Left lung (tissue), 10 donors: ENCODE data around the gene PTGDR2. TPM values are rescaled to one million over a fixed set of nuclear protein-coding genes. Genes with fewer than 3 reads are reported as not detected.

Source experiments
- ATAC-seq: fragments of 200-7000 bp; cut with Tn5 transposase; one replicate; pipeline ENCODE4 v1.9.1; 2020; ENCODE audit warnings: moderate library complexity
- DNase-seq, 4 donors: peaks; one replicate each; pipeline ENCODE4 v3.0.0-alpha.2; 2013 to 2020
- H3K27ac ChIP-seq, 2 donors: fragments of 200-600 bp; sonication (generic) in 1 of 2; one replicate each; pipeline versions ENCODE4 v1.5.0 to v1.8.0; 2020 to 2021
- H3K27me3 ChIP-seq, 2 donors: fragments of 200-600 bp; sonication (generic) in 1 of 2; one replicate each; pipeline versions ENCODE4 v1.5.0 to v1.8.0; 2020 to 2021
- H3K36me3 ChIP-seq, 2 donors: fragments of 200-600 bp; sonication (generic) in 1 of 2; one replicate each; pipeline versions ENCODE4 v1.5.0 to v1.8.0; 2020 to 2021
- H3K4me1 ChIP-seq, 2 donors: fragments of 200-600 bp; one replicate each; pipeline ENCODE4 v1.8.0; 2021
- H3K4me3 ChIP-seq, 2 donors: fragments of 200-600 bp; sonication (generic) in 1 of 2; one replicate each; pipeline versions ENCODE4 v1.5.0 to v1.8.0; 2020 to 2021; ENCODE audit warnings: mild to moderate bottlenecking in 1 of 2
- H3K9me3 ChIP-seq, 2 donors: fragments of 200-600 bp; sonication (generic) in 1 of 2; one replicate each; pipeline versions ENCODE4 v1.5.0 to v1.8.0; 2020 to 2021
- CTCF ChIP-seq, 2 donors: fragments of 200-600 bp; sonication (generic) in 1 of 2; IDR thresholded peaks; one replicate each; pipeline versions ENCODE4 v1.5.0 to v1.8.0; 2021; ENCODE audit warnings: antibody characterized with exemption in 2 of 2
- intact Hi-C, 2 donors: fragments of 100-400 bp; cut with DNase I; formaldehyde crosslinking; loops; one replicate each; pipeline versions ENCODE4 v1.11.2 to v1.14.2; 2022
- polyA plus RNA-seq, 6 donors: library from polyadenylated mRNA; unstranded; fragments of 120-200 nt; gene quantifications; one replicate each; pipeline ENCODE4 v1.2.1, GENCODE V29; 2013; ENCODE audit not compliant: insufficient read length in 6 of 6
- total RNA-seq, 2 donors: library from RNA; stranded (reverse); fragmentation: NEBNext Ultra II Directional; extraction: Animal tissue kit (Norgen Biotek cat#: 25700); gene quantifications; one replicate each; pipeline ENCODE4 v1.2.1, GENCODE V29; 2021
- donor health status: DM: no; HTN: yes; CAD: no.
- donor health status: DM: no; HTN: no; CAD: no.

PTGDR2 gene
- total and polyA plus RNA-seq, 8 donors = 0.17 to 0.41 (median 0.21) TPM; not detected in 1

DNA sequence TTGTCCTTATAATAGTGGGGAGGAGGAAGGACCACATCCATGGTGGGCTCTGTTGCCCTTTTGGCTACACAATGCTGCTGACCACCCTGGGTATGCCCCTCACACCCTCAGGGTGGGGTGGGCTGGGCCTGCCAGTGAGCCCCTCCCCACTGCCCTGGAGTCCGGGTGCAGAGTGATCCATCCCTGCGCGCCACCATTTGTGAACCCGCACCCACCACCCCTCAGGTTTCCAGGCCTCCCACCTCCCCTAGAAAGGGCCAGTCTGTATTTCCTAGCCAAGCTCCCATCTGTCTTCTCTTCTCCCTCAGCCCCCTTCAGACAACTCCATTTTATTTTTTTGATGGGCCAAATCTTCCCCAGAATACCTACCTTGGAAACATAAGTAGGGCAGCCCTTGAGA lies 45.6 kb downstream of the PTGDR2 start:
- Histone ChIP-seq H3K27me3 (peaks cover 4 to 39% of the 10 kb centered on the region in 2 donors), H3K4me1 (no peaks in the 10 kb centered on the region), H3K9me3 (no peaks in the 10 kb centered on the region), H3K36me3 (no peaks in the 10 kb centered on the region), H3K27ac (no peak overlapping the region), H3K4me3 (no peak overlapping the region)
- no peak for TF ChIP-seq CTCF (IDR thresholded peaks at IDR 0.05)
- DNase-seq (no peak), ATAC-seq (no peak)
- intact Hi-C loops = no loop called here

DNA sequence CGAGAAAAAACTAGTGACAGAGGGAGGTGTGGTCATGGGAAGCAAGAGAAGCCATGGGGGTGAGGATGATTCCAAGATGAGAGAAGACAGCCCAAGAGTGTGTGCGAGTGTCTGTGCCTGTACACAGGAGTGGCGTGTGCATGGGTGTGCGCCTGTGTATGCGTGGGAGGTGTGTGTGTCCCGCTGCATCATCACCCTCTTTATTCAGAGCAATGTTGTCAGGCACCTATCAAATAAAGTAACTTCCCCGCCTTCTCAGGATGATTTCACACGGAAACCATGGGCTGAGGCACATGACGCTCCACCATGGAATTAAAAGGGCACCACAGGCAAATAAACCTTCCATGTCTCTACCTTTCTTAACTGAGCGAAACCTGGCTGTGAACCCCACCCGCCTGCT lies 46.1 kb downstream of the PTGDR2 start:
- H3K36me3 ChIP-seq = no peaks in the 10 kb centered on the region
- ATAC-seq = no peak
- no peak for DNase-seq
- no peak overlapping the region for H3K4me3 ChIP-seq
- H3K27me3 ChIP-seq = peaks cover 4 to 39% of the 10 kb centered on the region in 2 donors
- H3K4me1 ChIP-seq = no peaks in the 10 kb centered on the region
- intact Hi-C loops = no loop called here
- H3K9me3 ChIP-seq = no peaks in the 10 kb centered on the region
- TF ChIP-seq CTCF (IDR thresholded peaks at IDR 0.05) = no peak
- H3K27ac ChIP-seq = no peak overlapping the region

- no peaks in the 10 kb centered on the region for H3K36me3 ChIP-seq
- H3K9me3 ChIP-seq = no peaks in the 10 kb centered on the region
- no peak for TF ChIP-seq CTCF (IDR thresholded peaks at IDR 0.05)
- H3K27me3 ChIP-seq = peaks cover 4 to 39% of the 10 kb centered on the region in 2 donors
- ATAC-seq (no peak), DNase-seq (no peak)
- intact Hi-C loops = no loop called here
- no peak overlapping the region for H3K27ac ChIP-seq
- no peak overlapping the region for H3K4me3 ChIP-seq
- H3K4me1 ChIP-seq = no peaks in the 10 kb centered on the region
These were observed 46.5 kb downstream of the PTGDR2 start for GRCh38 chr11:60809249-60809648.

GRCh38 chr11:60803273-60803936 lies 52.3 kb downstream of the PTGDR2 start:
- H3K27ac ChIP-seq = no peak overlapping the region
- ATAC-seq = no peak
- DNase-seq = no peak
- H3K4me3 ChIP-seq = no peak overlapping the region
- TF ChIP-seq CTCF (IDR thresholded peaks at IDR 0.05) = no peak
- intact Hi-C loops = no loop called here
- peaks cover 0 to 22% of the 10 kb centered on the region in 2 donors for H3K27me3 ChIP-seq
- H3K36me3 ChIP-seq = no peaks in the 10 kb centered on the region
- no peaks in the 10 kb centered on the region for H3K4me1 ChIP-seq
- no peaks in the 10 kb centered on the region for H3K9me3 ChIP-seq

GRCh38 chr11:60801194-60801593 lies 54.6 kb downstream of the PTGDR2 start:
- TF ChIP-seq CTCF (IDR thresholded peaks at IDR 0.05) = no peak
- ATAC-seq (no peak), DNase-seq (no peak)
- H3K27ac ChIP-seq = no peak overlapping the region
- no peak overlapping the region for H3K4me3 ChIP-seq
- no peaks in the 10 kb centered on the region for H3K4me1 ChIP-seq
- no peaks in the 10 kb centered on the region for H3K9me3 ChIP-seq
- no peaks in the 10 kb centered on the region for H3K36me3 ChIP-seq
- H3K27me3 ChIP-seq = peaks cover 0 to 23% of the 10 kb centered on the region in 2 donors
- intact Hi-C loops = no loop called here

Other genes with a start within 250 kb of the PTGDR2 start
- 10 to 100 TPM in 1 of 2 donors, not detected in 1; 11.8 TPM for gene MS4A8, start 156.3 kb downstream of the PTGDR2 start, total RNA-seq
- gene MS4A8, start 156.3 kb downstream of the PTGDR2 start, polyA plus RNA-seq = 10 to 100 TPM in 4 of 6 donors, 1 to 10 TPM in 2; 4.9 to 18.1 (median 14.4) TPM
- gene MS4A18, start 131.2 kb downstream of the PTGDR2 start, total RNA-seq = not detected
- gene MS4A18, start 131.2 kb downstream of the PTGDR2 start, polyA plus RNA-seq = not detected
- gene MS4A15, start 99.1 kb downstream of the PTGDR2 start, total RNA-seq = 10 to 100 TPM in 1 of 2 donors, 1 to 10 TPM in 1; 8.7 to 13.4 TPM
- not detected for gene MS4A15, start 99.1 kb downstream of the PTGDR2 start, polyA plus RNA-seq
- not detected for gene MS4A10, start 70.6 kb downstream of the PTGDR2 start, total RNA-seq
- under 1 TPM in 5 of 6 donors, not detected in 1; 0.08 to 0.13 (median 0.10) TPM for gene MS4A10, start 70.6 kb downstream of the PTGDR2 start, polyA plus RNA-seq
- 10 to 100 TPM; 10.2 to 23.1 TPM for gene CCDC86, start 13.8 kb downstream of the PTGDR2 start, total RNA-seq
- gene CCDC86, start 13.8 kb downstream of the PTGDR2 start, polyA plus RNA-seq = 10 to 100 TPM; 12.5 to 21.0 (median 16.5) TPM
- not detected for gene ZP1, start 11.6 kb upstream of the PTGDR2 start, total RNA-seq
- gene ZP1, start 11.6 kb upstream of the PTGDR2 start, polyA plus RNA-seq = under 1 TPM in 1 of 6 donors, not detected in 5; 0.11 TPM
- 10 to 100 TPM; 49.1 to 76.8 TPM for gene PRPF19, start 50.6 kb upstream of the PTGDR2 start, total RNA-seq
- gene PRPF19, start 50.6 kb upstream of the PTGDR2 start, polyA plus RNA-seq = 100 to 1,000 TPM; 112 to 144 (median 122) TPM
- 100 to 1,000 TPM; 105 to 130 TPM for gene TMEM109, start 58.2 kb upstream of the PTGDR2 start, total RNA-seq
- gene TMEM109, start 58.2 kb upstream of the PTGDR2 start, polyA plus RNA-seq = 100 to 1,000 TPM in 1 of 6 donors, 10 to 100 TPM in 5; 82.9 to 100 (median 91.5) TPM
- gene TMEM132A, start 68.5 kb upstream of the PTGDR2 start, total RNA-seq = 10 to 100 TPM; 12.3 to 37.1 TPM
- 10 to 100 TPM; 41.8 to 67.8 (median 47.7) TPM for gene TMEM132A, start 68.5 kb upstream of the PTGDR2 start, polyA plus RNA-seq
- gene SLC15A3, start 96.2 kb upstream of the PTGDR2 start, total RNA-seq = 10 to 100 TPM; 60.4 to 96.4 TPM
- gene SLC15A3, start 96.2 kb upstream of the PTGDR2 start, polyA plus RNA-seq = 10 to 100 TPM; 13.8 to 23.1 (median 17.2) TPM
- 1 to 10 TPM; 1.7 to 6.3 TPM for gene CD6, start 115.7 kb upstream of the PTGDR2 start, total RNA-seq
- gene CD6, start 115.7 kb upstream of the PTGDR2 start, polyA plus RNA-seq = 1 to 10 TPM in 3 of 6 donors, under 1 TPM in 3; 0.66 to 2.0 (median 1.3) TPM
- 1 to 10 TPM in 1 of 2 donors, under 1 TPM in 1; 0.79 to 4.0 TPM for gene CD5, start 246.5 kb upstream of the PTGDR2 start, total RNA-seq
- under 1 TPM; 0.20 to 0.51 (median 0.32) TPM for gene CD5, start 246.5 kb upstream of the PTGDR2 start, polyA plus RNA-seq